Inferior parietal cortex (tissue), 1 donor: ENCODE results near the gene CTNNBL1.
"Not testable (repeated sequence)": the region's sequence is repeated elsewhere in the genome, so short reads cannot be mapped to it uniquely, and the experiment has no call there.

Source experiments
- DNase-seq: peaks from one replicate; pipeline ENCODE4 v3.0.0-alpha.2; 2016; ENCODE audit errors: extremely low spot score

The CTNNBL1 gene

DNA sequence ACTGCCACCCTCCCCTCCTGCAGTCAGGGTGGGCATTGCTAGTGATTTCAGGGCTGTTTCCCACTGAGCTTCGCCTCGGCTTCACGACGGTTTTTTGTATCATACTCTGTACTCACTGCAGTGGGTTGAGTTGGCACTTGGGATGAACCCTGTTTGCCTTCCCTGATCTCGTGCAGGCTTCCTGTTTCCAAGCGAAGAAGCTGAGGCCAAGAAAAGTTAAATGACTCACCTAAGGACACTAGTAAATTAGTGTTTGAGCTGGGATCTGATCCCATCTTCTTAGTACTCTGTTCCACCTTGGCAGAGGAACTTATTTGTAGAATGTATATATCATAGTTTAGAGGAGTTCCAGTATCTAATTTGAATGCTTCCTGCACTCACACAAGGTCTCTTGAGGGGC is 158.8 kb downstream of the CTNNBL1 start:
- DNase-seq: no peak

DNA sequence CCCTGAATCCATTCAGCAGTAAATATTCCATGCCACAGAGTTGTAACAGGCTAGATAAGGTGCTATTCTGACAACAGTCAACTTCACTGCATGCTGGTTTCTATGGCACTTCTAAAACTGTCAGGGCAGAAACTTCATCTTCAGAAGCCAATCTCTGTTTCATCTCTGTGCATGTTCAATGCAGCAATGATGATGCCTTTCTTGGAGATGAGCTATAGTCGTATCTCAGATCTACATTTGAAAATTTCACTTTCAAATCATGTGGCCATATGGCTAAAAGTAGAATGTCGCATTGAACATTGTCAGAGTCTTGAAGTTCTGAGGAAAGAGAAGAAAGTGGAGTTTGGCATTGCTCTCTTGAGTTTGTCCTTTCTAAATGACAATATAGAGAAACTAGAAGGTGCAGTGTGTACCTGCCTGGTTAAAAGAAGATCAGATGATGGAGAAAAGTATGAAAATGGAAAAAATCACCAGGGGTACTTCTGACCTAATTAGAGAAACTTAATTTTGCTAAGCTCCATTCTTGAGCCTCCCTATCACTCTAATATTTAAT is 160.1 kb downstream of the CTNNBL1 start:
- no peak for DNase-seq

DNA sequence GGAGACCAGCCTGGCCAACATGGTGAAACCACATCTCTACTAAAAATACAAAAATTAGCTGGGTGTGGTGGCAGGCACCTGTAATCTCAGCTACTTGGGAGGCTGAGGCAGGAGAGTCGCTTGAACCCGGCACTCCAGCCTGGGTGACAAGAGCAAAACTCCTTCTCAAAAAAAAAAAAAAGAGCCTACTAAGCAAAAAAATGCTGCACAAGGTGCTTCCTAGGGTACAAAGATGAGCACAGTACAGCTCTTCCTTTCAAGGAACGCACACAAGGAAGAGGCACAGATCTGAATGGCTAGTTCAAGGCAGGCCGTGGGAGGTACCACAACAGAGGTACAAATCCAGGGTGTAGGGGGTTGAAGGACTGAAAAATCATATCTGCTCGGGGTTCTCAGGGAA is 162.2 kb downstream of the CTNNBL1 start:
- not testable (repeated sequence) for DNase-seq

DNA sequence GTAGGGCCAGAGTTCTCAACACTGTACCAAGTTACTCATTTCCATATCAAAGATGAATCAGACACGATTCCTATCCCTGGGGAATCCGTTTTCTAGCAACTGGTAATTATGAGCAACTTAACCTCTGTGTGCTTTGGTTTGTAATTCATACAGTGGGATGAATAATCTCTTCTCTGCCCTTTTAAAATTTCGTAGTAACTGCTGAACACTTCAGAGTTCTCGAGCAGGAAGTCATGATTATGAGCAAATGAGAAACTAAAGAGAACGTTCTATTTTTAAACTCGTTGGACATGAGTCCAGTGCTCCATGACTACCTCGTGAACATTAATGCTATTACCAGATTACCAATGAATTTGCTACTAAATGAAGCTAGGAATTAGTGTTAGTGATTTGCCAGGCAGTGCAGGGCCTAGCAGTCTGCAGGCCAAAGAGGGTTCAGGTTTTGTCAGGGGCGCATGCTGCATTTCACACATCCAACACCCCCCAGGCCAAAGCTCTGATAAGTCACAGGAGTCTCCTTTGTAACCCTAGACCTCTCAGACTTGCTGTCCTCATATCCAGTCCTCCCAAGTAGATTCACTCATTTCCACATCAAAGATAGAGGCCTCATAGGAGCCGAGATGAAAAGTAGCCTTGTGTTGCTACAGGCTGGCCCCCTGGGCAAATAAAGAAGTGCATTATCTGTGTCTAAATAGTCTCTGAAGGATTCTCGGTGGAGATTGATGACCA is 163.3 kb downstream of the CTNNBL1 start:
- no peak for DNase-seq

DNA sequence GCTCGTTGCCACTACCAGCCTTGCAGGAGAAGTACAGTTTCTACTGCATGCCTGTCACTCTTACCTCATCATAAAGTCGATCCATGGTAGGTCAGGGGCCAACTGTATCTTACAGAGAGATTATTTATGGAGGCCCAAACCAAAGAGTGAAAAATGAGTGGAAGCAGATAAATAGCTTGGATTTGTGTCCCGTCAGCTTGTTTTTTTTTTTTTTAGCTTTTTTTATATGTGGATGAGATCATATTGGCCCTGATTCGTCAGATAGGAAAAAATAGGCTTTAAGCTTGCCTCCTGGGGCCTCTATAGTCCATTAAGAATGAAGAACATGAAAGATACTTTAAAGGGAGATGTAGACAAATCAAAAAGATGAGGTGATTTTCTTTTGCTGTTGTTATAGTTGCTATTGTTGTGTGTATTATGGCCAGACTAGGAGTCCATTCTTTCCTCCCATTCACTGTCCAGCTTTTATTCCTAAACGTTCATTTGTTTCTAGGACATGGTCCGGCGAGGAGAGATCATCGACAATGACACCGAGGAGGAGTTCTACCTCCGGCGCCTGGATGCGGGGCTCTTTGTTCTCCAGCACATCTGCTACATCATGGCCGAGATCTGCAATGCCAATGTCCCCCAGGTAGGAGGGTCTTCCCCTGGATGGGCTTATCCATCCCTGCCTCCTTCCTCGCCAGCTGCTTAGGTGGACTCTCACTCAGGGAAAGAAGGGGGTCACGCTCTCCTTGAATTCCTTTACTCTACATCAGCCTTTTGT is 165.8 kb downstream of the CTNNBL1 start:
- no peak for DNase-seq

DNA sequence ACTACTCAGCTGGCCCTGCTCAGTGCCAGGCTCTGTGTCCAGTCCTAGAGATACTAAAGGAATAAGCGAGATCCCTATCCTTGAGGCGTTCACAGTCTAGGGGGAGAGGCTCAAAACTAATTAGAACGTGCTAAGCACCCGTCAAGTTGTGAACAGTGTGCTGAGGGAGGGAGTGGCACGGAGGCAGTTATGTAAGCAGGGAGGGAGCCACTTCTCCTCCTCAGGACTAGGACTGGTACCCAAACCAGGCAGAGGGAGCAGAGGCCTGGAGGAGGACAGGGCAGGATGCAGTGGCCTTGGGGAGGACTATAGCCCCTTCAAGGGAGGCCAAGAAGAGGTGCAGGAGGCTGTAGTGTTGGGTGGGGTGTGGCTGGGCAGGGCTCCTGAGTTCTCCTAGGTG is 169.5 kb downstream of the CTNNBL1 start:
- DNase-seq: no peak

DNA sequence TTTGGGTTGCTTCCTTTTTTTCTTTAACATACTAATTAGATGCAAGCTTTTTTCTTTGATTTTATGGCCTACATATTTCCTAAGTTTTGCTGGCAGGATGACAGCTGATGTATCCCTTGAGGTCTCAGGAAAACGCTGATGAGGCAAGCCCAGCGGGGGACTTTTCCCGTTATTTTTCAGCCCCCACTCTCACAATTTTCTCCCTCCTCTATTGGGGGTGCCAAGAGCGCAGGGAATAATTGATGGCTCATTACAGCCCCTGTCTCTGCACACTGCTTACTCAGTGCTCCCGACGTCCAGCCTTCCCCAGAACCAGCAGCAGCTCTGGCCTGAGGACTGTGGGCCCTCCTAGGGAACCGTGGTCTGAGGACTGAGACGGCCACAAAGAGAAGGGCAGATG is 170.5 kb downstream of the CTNNBL1 start:
- DNase-seq: no peak

DNA sequence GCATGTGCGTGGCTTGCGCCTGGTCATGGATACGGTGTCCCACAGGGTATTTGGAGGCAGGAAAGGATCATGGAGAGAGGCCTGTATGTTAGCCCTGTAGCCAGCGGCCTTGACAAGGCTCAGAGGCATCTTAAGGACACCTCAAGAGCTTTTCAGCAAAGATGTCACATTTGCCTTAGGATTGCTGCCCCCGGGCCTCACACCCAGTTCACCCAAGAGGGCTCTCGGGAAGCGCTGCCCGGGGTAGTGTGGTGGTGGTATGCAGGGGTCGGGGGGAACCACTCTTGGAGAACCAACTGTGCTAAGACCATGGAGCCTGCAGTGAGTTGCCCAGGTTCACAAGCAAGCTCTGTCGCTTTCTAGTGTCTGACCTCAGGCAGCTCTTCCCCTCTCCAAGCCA is 172.2 kb downstream of the CTNNBL1 start:
- no peak for DNase-seq

DNA sequence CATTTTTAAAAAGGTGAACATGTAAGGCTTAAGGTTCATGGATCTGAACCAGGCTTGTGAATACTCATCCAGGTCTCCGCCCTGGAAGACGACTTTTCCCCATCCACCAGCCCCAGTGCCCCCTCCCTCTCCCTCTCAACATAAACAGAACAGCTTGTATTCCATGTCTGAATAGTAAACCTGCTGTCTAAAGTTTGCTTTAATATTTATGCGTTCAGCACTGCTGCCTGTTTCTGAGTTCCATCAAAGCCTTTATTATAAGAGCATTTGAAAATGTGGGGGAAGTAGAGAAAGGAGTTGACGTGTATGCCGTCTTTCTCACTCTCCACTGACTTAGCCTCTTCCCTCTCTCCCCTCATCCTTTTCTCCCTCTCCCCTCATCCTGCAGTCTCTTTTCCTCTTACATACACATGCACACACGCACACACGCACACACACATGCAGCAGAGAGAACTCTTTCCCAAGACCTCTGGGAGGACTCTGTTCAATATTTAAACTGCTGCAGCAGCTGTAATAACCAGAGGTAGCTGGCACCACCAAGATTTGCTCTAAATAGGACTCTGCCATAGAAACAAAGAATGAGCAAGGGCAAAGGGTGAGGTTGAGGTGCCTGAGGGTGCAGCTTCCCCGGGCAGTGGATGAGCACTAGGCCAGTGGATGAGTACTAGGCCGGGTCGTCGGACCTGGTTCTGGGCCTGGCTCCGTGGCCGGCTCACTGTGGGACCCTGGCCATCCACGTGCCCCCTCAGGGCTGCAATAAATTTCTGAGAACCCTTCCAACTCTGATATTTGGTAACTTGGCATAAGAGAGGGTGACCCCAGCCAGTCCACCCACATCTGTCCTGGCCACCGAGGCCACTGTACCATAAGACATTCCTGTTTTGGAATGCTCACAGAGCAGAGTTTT is 173.7 kb downstream of the CTNNBL1 start:
- no peak for DNase-seq

DNA sequence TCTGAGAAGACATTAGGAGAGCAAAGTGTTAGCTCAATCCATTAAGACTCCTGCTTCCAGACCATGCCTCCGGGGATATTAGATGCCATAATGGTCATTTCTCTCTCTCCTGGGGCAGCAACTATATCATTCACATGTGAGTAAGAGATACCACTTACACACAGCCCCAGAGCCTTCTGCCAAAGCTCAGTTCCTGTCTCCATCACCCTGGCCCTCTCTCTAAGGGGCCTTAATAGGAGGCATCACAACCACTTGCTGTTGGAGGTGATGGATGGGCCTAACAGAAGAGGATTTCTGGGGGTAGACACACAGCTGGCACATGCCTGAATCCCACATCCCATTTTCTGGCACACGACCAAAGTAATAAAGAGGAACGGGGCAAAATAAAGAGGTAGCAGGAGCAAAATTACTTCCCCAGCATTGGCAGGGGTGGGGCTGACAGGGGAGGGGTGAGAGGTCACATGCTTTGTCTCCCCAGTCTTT is 175.1 kb downstream of the CTNNBL1 start:
- no peak for DNase-seq

DNA sequence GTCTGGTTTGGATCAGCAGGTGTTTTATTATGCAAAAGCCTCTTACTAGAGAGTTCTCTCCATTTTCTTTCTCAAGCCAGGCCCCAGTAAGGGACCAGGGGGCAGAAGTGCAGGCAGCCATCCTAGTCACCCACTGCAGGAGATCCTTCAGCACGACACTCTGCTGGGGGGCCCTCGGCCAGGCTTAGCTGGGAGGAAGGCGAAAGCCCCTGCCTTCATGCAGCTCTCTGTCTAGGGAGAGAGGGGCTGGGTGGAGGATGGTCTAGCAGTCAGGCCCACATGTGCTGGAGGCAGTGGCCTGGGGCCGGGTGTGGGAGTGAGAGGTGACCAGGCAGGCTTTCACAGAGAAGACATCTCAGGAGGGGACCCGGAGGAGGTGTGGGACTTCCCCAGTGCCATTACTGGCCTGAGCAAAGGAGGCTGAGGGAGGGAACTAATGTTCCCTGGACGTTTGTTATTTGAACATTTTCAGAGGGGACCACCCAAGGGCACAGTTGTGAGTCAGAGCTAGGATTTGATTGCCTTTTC is 175.6 kb downstream of the CTNNBL1 start:
- no peak for DNase-seq

DNA sequence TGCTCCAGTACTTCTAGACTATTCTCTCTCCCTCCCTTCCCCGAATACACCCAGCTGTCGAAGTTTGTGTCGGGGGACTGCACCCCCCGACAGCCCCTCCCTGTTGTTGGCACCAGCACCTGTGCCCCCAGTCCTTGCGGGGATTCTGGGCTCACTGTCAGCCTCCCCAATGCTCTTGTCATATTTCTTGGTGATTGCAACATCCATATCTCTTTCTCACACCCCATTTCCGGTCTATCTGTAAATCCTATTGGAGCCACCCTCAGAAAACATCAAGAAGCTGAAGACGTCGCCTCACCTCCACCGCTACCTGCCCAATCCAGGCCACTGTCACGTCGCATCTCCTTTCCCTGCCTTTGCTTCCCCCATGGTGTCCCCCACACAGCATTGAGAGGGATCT is 176.5 kb downstream of the CTNNBL1 start:
- DNase-seq: no peak

DNA sequence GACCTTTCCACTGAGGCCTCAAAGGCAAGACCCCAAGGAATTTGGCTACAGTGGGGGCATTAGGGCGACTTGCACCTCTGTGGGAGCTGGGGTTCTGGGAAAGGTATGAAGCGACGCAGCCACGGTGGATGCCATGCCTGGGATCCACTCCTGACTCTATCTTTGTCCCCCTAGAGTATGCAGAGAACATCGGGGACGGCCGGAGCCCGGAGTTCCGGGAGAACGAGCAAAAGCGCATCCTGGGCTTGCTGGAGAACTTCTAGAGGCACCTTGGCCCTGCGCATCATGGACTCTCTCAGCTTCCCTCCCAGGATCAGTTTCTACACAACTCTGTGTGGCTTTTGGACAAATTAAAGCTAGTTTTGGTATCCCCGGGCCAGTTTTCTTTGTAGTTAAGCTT is 177.9 kb downstream of the CTNNBL1 start:
- no peak for DNase-seq

DNA sequence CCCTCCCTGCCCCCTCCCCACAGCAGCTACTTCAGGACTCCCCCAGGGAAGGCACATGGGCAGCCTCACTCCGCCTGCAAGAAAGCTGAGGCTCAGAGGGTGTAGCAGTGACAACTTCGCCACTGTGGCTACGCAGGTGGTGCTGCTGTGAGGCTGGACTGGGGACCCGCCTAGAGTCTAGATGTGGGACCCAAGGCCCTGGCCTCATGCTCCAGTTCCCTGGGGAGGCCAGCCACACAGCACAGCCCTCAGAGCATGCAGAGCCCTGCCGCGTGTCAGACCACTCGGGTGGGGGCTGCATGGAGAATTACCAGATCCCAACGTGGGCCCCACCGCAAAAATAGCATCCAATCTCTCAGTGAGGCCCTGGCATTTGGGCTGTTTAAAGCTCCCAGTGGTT is 178.3 kb downstream of the CTNNBL1 start:
- no peak for DNase-seq

DNA sequence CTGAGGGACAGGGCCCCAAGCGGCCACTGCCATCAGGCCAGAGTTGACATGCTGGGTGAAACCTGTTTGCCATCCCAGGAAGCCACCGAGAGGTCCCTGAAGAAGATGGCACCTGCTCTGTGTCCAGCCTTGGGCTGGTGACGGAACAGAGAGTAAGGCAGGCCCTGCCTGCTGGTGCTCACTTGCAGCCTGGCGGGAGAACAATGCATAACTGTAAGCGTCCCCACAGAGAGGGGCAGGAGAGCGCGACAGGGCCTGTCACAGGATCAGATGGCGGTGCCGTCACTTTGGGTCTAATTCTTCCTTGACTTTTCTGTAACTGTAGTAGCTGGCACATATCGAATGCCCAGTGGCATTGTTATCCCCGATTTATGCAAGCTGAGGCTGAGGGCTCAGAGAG is 180.1 kb downstream of the CTNNBL1 start:
- DNase-seq: no peak

DNA sequence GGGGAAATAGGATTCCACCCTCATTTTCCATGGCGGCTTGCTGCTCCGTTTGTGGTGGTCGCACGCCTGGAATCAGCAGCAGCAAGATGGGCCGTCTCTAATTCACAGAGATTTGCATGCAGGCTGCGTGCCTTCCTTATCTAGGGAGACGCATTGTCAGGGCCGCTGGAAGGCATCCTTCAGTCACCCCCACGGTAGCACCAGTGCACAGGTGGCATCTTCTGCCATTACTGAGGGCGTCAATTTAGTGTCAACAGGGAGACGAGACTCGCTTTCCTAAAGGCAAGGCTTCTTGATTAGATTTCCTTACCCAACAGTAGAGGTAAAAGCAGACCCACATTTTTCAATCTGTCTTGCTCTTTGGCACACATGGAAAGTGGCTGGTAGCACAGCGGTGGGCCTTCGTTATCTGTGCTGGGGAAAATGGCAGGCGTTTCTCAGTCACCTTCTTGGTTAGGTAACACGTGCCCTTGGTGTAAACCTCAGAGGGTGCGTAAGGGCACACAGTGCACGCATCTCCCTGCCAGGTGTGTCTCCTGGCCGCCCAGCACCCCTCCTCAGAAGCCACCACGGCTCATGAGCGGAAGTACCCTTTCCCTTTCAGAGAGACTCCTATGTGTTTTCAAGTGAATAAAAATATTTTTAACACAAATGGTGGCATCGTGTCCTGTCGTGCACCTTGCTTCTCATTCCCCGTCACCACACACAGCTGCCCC is 181.8 kb downstream of the CTNNBL1 start:
- DNase-seq: no peak

DNA sequence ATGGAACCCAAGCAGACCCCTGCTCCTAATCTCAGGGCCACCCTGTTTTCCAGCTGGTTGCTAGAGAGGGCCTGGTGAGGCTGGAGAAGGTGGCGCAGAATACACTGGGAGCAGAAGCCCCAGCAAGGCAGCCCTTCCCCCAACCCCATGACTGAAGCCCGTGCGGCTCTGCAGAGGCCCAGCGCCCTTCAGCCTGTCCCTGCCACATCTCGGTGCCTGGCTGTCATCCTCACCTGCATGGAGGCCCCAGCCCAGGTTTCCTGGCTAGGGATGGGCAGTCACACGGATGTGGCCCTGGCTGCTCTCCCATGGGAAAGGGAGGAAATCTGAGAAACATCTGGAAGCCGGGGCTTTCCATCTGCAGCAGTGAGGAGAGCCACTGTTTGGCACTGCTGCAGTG is 183.0 kb downstream of the CTNNBL1 start:
- no peak for DNase-seq

DNA sequence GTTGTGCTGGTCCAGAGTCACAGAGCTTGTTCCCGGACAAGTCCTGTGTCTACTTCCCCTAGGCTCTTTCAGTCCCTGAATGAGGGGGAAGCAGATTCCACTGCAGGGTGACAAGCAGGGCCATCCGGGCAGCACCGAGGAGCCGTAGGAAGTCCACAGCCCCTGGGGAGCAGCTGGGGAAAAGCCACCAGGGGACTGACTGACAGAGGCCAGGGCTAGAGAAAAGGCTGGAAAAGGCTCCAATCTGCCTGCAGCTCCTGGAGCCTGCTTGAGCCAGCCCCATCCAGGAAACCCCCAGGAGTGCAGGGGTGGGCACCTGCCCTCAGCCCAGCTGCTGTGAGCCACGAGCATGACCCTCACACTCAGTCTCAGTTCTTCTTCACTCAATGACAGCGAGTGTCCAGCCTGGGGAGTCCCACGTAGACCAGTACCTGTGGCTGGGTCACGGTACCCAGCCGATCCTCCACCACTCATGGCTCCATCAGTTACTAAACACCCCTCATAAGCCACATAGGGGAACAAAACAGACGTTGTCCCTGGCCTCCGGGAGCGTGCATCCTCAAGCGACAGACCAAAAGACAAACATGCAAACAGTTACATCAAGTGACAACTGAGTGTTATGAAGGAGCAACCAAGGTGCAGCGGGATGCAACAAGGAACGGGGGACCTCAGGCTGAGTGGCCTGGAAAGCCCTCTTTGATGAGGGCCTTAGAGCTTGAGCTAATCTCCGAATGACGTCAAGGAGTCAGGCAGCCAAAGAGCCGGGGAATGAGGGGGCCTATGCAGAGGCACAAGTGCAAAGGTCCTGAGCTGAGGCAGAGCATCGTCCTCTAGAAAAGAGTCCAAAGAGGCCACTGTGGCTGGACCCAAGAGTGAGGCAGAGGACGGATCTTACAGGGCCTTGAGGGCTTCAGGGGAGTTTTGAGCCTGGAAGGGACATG is 184.3 kb downstream of the CTNNBL1 start:
- no peak for DNase-seq

DNA sequence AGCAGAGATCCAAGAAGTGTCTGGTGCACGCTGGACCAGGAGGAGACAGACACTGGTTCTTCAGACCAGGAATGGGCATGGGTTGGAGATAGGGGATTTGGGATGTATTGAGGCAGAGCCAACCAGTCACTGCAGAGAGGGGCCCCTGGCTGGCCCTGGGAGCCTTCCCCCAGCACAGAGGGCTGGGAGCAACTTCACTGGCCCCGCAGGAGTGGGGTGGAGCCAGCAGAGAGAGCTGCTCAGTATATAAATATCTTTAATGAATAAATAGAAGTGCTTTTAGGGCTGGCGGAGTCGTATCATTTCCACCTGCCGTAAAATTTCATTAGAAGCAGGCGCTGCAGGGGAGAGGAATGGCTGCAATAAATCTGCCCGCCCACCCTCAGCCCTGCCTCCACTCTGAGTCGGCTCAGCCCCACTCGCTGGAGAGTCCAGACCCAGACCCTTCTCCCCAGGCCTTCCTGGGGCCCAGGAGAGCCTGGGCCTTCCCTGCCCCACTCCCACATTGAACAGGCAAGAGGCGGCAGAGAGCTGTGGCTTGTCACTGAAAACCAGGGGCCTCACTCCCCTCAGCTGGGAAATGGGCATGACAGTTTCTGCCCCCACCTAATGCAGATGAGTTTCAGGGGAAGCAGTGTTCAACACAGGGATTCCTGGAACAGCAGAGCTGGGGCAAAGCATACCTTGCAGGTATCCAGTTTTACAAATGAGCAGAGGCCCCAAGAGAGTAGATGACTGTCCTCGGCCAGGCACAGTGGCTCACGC is 185.2 kb downstream of the CTNNBL1 start:
- no peak for DNase-seq
